NCI-H2081 (cell line): ENCODE results near the gene ZSWIM8.
"Not testable (repeated sequence)": the region's sequence is repeated elsewhere in the genome, so short reads cannot be mapped to it uniquely, and the experiment has no call there.

Source experiments
- DNase-seq, 2 experiments: peaks; one replicate each; lab custom pipeline; 2025; lab: John Stamatoyannopoulos, UW

Gene ZSWIM8, protein sequence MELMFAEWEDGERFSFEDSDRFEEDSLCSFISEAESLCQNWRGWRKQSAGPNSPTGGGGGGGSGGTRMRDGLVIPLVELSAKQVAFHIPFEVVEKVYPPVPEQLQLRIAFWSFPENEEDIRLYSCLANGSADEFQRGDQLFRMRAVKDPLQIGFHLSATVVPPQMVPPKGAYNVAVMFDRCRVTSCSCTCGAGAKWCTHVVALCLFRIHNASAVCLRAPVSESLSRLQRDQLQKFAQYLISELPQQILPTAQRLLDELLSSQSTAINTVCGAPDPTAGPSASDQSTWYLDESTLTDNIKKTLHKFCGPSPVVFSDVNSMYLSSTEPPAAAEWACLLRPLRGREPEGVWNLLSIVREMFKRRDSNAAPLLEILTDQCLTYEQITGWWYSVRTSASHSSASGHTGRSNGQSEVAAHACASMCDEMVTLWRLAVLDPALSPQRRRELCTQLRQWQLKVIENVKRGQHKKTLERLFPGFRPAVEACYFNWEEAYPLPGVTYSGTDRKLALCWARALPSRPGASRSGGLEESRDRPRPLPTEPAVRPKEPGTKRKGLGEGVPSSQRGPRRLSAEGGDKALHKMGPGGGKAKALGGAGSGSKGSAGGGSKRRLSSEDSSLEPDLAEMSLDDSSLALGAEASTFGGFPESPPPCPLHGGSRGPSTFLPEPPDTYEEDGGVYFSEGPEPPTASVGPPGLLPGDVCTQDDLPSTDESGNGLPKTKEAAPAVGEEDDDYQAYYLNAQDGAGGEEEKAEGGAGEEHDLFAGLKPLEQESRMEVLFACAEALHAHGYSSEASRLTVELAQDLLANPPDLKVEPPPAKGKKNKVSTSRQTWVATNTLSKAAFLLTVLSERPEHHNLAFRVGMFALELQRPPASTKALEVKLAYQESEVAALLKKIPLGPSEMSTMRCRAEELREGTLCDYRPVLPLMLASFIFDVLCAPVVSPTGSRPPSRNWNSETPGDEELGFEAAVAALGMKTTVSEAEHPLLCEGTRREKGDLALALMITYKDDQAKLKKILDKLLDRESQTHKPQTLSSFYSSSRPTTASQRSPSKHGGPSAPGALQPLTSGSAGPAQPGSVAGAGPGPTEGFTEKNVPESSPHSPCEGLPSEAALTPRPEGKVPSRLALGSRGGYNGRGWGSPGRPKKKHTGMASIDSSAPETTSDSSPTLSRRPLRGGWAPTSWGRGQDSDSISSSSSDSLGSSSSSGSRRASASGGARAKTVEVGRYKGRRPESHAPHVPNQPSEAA (N-terminal part only)

DNA sequence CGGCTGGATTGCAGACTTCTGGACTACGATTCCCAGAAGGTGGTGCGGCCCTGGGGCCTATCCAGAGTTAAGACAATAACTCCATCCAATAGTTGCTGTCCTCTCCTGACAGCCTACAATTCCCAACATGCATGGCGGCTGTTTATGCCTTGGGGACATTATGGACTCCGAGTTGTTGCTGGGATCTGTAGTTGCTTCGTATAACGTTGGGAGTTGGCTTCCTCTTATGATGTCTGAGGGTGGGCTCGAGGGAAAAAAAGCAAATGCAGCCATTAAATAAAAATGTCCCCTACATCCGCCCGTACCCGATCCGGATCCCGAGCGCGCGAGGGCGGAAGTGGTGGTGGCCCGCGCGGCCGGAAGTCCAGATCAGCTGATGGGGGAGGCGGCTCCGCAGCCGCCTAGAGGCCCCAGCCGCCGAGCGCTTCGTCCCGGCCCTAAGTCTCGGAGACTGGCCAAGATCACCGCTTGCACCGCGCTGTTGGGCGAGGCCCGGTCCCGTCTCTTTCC, at the start of gene ZSWIM8:
Gene ZSWIM8 (plus strand): TSS at position 396 of the 510 bp plus-strand sequence. CDS start 273 bp downstream, outside the sequence.
- DNase-seq = peak; percentile 73 to 91

DNA sequence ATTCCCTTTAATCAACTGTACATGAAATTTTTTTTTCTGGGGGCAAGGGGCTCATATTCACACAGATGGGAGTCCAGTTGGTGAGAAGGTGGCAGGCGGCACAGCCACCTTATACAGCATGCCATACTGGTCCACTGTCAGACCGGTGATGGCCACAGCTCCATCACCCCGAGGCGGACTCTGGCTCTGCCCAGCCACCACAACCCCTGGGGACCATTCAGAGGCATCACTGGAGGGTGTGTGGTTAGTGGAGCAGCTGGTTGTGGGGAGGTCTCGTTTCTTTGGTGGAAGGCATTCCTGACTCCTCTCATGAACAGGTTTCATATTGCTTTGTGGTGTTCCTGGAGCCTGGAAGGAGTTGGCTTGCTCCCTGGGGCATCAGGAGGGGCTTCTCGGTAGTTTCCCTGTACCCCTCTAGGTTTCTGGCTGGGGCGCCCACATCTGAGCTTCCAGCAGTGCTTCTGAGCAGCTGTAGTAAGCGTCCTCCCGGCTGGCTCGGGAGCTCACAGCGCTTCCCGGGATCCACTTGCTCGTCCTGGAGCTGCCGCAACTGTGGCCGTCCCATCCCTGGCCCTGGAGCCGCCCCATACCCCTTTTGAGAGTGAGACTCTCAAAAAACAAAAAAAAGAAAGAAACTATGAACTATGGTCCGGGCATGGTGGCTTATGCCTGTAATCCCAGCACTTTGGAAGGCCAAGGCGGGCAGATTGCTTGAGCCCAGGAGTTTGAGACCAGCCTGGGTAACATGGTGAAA, 44.7 kb upstream of the ZSWIM8 start:
- not testable (repeated sequence) for DNase-seq

DNA sequence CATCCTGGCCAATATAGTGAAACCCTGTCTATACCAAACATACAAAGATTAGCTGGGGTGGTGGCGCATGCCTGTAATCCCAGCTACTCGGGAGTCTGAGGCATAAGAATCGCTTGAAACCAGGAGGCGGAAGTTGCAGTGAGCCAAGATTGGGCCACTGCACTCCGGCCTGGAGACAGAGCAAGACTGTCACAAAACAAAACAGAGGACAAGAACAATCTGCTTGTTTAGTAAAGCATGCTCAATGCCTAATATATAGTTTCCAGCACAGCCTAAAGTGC, 43.0 kb upstream of the ZSWIM8 start:
- DNase-seq = no peak

DNA sequence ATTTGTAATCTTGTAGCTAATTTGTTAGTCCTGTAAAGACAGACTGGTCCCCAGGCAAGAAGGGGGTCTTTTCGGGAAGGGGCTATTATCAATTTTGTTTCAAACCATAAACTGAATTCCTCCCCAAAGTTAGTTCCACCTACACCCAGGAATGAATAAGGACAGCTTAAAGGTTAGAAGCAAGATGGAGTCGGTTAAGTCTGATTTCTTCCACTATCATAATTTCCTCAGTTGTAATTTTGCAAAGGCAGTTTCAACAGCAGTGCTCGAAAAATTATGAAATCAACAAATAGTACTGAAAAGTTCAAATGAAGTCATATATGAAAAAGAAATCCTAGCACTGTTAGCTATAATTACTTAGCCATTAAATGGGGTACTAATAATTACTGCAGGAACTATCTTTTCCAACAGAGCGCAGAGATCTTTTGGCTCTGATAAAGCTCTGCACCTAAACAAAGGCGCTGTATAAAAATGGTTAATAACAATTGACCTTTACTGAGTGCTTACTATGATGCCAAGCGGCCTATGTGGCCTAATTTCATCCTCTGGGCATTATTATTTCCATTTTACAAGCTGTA, 42.0 kb upstream of the ZSWIM8 start:
- no peak for DNase-seq

DNA sequence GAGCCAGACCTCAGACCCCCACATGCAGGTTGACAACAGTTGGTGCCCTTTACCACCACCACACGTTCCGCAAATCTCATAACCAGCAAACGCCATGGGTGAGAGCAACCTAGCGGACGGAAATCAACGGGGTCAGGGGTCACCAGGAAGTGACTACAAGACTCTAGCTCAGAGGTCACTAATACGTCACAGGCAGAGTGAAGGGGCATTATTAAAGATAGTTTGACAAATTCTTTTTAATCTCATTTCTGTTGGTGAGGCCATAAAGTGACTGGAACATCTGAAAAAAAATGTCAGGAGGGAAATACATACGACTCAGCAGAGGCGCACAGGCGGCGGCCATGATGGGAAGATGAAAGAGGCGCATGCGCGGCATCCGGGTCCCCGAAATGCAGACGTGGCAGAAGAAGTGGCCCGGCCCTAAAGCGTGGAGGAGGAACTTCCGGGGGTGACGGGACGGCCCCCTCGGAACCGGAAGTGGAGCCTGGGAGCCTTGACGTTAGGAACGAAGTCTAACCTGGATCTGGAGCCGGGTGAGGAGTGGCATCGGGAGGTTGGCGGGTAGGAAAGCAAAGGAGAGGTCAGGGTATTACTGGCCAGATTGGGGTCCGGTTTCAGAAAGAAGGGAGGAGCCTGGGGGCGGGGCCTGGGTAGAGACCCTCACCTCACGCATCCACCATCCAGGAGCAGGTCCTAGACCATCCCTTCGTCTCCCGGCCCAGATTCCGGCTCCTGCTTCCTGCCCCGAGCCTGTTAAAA, 41.3 kb upstream of the ZSWIM8 start, which contains the start of gene SEC24C:
Gene SEC24C (plus strand): TSS at position 468 of the 759 bp plus-strand sequence. CDS start 2,461 bp downstream, outside the sequence.
- DNase-seq = peak; percentile 91 to 93

DNA sequence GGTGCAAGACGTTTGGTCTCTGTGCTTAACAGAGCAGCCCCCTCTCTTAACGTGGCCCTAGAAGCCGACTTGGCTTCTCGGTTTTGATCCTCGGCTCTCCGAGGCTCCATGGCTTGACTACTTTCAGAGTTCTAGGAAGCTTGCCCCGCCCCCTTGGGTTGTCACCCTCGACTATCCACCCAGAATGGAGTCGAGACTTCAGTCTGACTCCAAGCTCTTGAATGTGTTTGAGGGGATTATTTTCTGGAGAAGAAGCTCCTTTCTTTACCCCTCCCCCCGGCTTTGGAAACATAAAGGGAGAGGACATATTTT, 40.8 kb upstream of the ZSWIM8 start:
- no peak for DNase-seq

DNA sequence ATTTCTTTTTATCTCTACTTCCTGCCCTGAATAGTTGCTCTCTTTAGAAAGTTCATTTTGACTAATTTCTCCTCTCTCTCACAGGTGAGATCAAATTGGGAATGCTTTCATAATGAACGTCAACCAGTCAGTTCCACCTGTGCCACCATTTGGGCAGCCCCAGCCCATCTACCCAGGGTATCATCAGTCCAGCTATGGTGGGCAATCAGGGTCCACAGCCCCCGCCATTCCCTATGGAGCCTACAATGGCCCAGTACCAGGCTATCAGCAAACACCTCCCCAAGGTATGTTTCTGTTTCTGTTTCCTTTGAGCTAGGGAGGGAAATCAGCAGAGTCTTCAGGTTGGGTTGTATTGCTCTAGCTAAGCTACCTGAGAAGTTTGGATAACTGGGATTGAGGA, 38.7 kb upstream of the ZSWIM8 start:
- no peak for DNase-seq

DNA sequence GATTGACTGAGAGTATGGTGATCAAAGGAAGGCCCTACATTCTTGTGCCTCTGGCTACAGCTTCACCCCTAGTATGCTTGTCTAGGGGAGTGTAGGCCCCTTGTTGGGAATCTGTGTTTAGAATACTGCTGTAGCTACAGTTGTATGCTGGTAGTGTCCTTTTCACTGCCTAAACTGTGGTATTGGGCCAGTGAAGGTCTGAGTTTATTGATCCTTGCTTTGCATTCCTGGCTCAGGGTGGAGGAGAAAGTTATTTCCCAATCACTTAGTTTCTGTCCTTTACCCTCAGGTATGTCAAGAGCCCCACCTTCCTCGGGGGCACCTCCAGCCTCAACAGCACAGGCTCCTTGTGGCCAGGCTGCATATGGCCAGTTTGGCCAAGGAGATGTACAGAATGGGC, 34.6 kb upstream of the ZSWIM8 start:
- no peak for DNase-seq

DNA sequence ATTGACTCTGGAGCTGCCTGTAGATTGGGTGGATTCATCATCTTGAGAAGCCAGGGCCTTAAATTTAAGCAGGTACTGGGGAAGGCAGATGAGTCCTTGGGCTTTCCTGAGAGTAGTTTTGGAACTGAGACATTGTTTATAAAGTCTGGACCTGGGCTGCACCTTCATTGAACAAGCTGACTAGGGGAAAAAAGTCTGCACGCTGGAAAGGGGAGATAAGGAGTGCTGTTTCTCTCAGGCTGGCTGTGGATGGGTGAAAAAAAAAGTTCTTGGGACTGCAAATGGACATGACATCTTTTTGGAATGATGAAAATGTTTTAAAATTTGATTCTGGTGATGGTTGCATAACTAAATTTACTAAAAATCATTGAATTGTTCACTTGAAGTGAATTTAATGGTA, 29.2 kb upstream of the ZSWIM8 start:
- no peak for DNase-seq

DNA sequence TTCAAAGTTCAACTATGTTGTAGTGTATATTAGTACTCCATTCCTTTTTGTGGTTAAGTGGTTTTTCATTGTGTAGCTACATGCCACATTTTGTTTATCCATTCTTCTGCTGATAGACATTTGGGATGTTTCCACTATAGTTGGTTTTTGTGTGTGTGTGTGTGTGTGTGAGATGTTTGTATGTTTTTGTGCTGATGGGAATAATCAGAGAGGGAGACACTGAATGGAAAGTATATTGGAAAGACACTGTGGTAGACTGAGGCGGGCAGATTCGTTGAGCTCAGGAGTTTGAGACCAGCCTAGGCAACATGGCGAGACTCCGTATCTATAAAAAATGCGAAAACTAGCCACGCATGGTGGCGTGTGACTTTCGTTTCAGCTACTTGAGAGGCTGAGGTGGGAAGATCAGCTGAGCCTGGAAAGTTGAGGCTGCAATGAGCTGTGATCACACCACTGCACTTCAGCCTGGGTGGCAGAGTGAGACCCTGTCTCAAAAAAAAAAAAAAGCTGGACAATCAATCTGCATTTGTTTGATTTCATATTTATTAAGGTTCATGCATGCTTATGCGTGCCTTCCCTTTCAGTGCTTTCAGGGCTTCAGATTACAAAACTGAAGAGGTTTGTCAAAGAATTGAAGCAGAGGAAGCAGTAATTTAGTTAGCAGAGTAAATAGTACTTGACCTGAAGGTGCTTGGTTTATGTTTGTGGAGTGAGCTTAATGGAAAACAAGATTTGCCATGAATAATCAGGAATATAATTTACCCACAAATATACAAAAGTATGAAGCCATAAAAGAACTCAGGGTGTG, 26.5 kb upstream of the ZSWIM8 start:
- no peak for DNase-seq

DNA sequence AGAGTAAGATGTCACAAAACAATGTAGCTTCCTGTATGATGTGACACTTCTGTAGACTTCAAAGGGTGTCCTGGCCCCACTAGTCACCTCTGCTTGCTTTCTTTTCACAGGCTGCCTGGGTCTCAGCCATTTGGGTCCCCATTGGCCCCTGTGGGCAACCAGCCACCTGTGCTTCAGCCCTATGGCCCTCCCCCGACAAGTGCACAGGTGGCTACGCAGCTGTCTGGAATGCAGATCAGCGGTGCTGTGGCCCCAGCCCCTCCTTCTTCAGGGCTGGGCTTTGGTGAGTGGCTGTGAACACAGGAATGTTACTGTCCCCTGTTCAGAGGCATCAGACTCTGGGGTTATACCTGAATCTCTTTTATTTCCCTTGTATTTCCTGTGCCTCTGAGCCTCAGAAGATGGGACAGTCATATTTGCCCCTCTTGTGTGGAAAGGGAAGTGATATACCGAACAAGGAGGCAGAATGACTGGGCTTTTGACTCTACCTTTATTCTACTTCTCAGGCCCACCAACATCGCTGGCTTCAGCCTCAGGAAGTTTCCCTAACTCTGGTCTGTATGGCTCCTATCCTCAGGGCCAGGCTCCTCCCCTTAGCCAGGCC, 25.8 kb upstream of the ZSWIM8 start:
- DNase-seq = peak in 1 of 2 experiments; percentile 23

DNA sequence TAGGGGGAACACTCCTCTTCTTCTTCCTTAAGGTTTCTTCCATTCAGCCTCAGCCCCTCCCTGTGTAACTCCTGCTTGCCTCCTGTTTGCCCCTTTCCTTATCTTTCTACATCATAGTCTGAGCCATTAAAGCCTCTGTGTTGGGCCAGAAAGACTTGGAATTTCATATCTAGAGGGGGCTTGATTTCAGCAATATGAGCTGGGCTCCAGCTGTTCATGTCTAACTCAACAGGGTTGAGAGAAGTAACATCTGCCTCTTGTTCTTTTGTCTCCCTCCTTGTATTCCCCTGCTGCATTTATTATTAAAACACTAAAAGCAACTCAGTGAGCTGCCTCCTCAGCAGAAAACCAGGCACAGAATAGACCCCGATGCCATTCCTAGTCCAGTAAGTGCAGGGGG, 23.6 kb upstream of the ZSWIM8 start:
- no peak for DNase-seq

DNA sequence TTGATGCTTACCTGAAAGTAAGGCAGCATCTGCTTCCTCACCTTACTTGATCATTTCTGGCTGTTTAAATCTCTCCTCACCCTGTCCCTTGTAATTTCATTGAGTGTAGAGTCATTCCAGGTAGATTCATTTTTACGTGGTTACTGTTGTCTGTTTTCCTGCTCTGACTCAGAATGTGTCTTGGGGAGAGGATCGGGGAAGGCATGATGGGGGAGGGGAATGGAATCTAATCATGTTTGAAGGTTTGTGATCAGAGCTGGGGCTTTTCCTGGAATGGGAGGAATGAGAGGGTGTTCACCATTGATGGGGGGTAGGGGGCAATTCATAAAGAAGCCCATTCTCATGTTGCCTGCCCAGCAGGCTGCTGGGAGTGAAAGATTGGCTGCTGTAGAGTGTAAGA, 22.5 kb upstream of the ZSWIM8 start:
- no peak for DNase-seq

DNA sequence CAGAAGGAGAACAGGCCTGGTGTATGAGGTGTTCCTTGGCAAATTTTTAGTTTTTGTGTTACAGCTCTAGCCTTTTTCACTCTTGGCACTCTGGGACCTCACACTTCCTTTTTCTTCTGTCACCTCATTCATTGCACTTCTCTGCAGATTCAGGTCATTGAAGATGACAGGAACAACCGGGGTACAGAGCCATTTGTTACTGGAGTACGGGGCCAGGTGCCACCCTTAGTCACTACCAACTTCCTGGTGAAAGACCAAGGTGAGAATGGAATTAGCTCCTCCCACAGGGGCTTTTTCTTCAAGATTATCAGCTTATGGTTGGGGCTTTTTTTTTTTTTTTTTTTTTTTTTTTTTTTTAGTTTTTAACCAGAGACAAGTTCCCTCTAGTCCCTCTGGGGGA, 22.1 kb upstream of the ZSWIM8 start:
- DNase-seq = no peak

DNA sequence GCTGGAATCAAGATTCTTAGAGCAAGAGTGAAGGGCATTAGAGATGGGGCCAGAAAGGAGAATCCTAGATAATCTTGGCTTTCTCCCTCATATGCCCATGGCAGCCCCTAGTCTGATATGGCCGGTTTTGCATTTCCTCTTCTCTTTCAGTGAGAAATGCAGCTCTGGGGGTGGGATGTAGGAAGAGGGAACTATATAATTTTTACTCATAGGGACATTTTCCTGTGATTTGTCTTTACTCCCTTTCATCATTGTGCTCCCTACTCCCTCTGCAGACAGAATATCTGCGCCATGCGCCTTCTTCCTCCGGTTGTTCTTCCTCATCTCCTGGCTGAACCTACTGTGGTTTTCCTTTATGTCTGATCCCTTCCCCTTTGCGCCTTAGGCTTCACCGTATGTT, 20.3 kb upstream of the ZSWIM8 start:
- no peak for DNase-seq

DNA sequence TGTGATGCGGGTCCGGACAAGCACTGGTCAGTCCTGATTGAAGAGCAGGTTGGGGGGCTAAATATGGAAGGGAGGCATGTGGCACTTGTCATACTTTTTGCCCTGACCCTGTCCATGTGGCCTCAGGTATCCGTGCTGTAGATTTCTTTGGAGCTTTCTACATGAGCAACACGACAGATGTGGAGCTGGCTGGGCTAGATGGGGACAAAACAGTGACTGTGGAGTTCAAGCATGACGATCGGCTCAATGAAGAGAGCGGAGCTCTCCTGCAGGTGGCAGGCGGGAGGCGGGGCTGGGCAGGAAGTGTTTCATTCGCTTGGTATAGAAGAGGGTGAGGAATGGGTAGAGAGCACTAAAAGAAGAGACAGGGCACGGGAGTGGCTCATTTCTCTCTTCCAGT, 16.5 kb upstream of the ZSWIM8 start:
- no peak for DNase-seq

DNA sequence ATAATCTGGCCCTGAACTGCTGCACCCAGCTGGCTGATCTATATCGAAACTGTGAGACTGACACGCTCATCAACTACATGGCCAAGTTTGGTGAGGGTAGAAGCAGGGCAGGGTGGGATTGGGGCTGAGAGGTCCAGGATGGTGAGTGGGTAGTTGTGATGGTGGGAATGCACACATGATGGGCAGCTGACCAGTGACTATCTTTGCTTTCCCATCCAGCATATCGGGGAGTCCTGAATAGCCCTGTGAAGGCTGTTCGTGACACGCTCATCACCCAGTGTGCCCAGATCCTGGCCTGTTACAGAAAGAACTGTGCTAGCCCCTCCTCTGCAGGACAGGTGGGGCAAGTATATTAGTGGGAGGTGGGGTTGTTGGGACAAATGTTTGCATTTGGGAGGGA, 16.0 kb upstream of the ZSWIM8 start:
- no peak for DNase-seq

DNA sequence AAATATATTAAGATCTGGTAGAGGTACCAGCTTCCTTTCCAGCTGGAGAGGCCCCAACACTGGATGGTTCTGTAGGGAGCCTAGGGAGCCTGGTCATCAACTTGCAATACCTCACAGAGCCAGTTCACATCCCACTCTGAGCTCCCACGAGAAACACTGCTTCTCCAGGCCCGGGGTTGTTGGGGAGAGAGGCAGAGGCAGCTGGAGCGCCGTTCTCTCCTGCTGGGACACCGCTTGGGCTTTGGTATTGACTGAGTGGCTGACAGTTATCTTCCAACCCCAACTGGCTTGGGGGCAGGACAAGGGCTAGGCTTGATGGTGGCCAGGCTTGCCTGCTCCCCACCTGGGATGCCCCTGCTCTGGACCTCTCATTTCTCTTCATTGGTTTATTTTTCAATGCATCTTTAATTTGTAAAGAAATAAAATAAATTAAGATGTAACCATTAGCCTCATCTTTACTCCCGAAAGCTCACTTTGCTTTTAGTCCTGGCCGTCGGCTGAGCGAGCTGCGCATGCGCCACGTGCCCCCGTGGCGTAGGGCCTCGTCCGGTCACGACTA, 13.6 kb upstream of the ZSWIM8 start:
- peak; percentile 48 to 56 for DNase-seq
